ENCODE data around the gene FBXO21. TPM values are rescaled to one million over a fixed set of nuclear protein-coding genes. Genes with fewer than 3 reads are reported as not detected.
"Not testable (repeated sequence)": the region's sequence is repeated elsewhere in the genome, so short reads cannot be mapped to it uniquely, and the experiment has no call there.

Gene FBXO21
- total RNA-seq, 1 donor from 2014 or later: 69.3 TPM

GRCh38 chr12:117182866-117183265, 7.4 kb downstream of the FBXO21 start:
- no peaks in the 10 kb centered on the region for H3K27me3 Mint-ChIP-seq (ENCODE audit: insufficient read depth, low read depth)
- Histone ChIP-seq H3K9ac (no peak overlapping the region), H3K27ac (no peak overlapping the region), H3K4me3 (no peak overlapping the region), H3K79me2 (ENCODE audit: low read depth) (peaks cover 43% of the 10 kb centered on the region), H4K20me1 (ENCODE audit: low read depth) (peaks cover 12% of the 10 kb centered on the region), H3K4me1 (no peaks in the 10 kb centered on the region), H3K36me3 (peaks cover 16% of the 10 kb centered on the region), H3K9me3 (ENCODE audit: low read depth) (no peaks in the 10 kb centered on the region), H3K27me3 (no peaks in the 10 kb centered on the region), H3K4me2 (no peak overlapping the region), H2AFZ (replicated peaks) (no peak overlapping the region), H3F3A (ENCODE audit: low read depth) (peaks cover 3% of the 10 kb centered on the region)
- TF ChIP-seq EZH2 (IDR thresholded peaks at IDR 0.05): no peak
- no peak for TF ChIP-seq EZH2phosphoT487 (IDR thresholded peaks at IDR 0.05)
- TF ChIP-seq CTCF (IDR thresholded peaks at IDR 0.05): no peak
- H3K4me1 Mint-ChIP-seq: peaks cover 3% of the 10 kb centered on the region
- H3K9me3 Mint-ChIP-seq: peaks cover 9% of the 10 kb centered on the region
- H3K36me3 Mint-ChIP-seq: peaks cover 72% of the 10 kb centered on the region
- H3K27ac Mint-ChIP-seq: no peak overlapping the region
- H3K4me3 Mint-ChIP-seq: no peak overlapping the region
- no peak for DNase-seq (ENCODE audit: low spot score)

DNA sequence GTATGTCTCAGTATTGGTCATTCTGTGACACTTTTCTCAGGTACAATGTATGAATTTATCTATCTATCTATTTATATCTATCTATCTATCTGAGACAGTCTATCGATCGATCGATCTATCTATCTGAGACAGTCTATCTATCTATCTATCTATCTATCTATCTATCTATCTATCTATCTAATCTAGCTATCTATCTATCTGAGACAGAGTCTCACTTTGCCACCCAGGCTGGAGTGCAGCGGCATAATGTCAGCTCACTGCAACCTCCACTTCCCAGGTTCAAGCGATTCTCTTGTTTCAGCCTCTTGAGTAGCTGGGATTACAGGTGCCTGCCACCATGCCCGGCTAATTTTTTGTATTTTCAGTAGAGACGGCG, 8.8 kb downstream of the FBXO21 start:
- not testable (repeated sequence) for H3K27ac ChIP-seq, H3K27me3 ChIP-seq

DNA sequence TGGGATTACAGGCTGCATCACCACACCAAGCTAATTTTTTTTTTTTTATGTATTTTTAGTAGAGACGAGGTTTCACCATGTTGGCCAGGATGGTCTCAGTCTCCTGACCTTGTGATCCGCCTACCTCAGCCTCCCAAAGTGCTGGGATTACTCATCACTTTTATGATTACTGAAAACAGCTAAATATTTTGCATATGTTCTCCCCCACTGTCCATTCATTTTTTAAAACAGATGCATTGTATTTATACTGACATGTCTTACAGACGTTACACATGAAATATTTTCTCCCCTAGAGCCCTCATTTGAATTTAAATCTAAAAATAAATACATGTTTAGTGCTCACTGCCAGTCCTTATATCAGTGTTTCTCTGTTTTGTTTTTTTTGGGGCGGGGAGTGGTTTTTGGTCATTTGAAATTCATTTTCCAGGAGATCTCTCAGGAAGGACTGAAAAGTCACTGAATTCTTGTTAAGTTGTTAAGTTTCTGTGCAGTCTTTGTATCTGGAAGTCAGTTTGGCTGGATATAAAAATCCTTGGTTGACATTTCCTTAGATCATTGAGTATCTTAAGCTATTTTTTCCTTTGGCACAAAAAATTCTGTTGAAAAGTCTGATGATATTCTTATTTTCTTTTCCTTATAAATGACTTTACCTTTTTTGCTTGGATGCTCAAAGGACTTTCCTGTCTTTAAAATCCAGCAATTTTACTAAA, 9.4 kb downstream of the FBXO21 start:
- TF ChIP-seq EZH2 (IDR thresholded peaks at IDR 0.05): no peak
- no peak for TF ChIP-seq EZH2phosphoT487 (IDR thresholded peaks at IDR 0.05)
- no peak for TF ChIP-seq CTCF (IDR thresholded peaks at IDR 0.05)
- no peak for DNase-seq (ENCODE audit: low spot score)
- Histone ChIP-seq H3F3A (ENCODE audit: low read depth) (peaks cover 3% of the 10 kb centered on the region), H3K27me3 (no peaks in the 10 kb centered on the region), H3K79me2 (ENCODE audit: low read depth) (peaks cover 24% of the 10 kb centered on the region), H2AFZ (replicated peaks) (no peak overlapping the region), H4K20me1 (ENCODE audit: low read depth) (peaks cover 6% of the 10 kb centered on the region), H3K27ac (no peak overlapping the region), H3K9me3 (ENCODE audit: low read depth) (no peaks in the 10 kb centered on the region), H3K4me1 (no peaks in the 10 kb centered on the region), H3K4me2 (no peak overlapping the region), H3K9ac (no peak overlapping the region), H3K4me3 (no peak overlapping the region), H3K36me3 (peaks cover 32% of the 10 kb centered on the region)
- Mint-ChIP-seq H3K27me3 (ENCODE audit: insufficient read depth, low read depth) (no peaks in the 10 kb centered on the region), H3K9me3 (peaks cover 9% of the 10 kb centered on the region), H3K36me3 (peaks cover 68% of the 10 kb centered on the region), H3K4me3 (no peak overlapping the region), H3K4me1 (no peaks in the 10 kb centered on the region), H3K27ac (no peak overlapping the region)

More for the DNA sequence above, 8.8 kb downstream of the FBXO21 start:
- H3K4me1 Mint-ChIP-seq; H3F3A ChIP-seq (ENCODE audit: low read depth); H3K27me3 Mint-ChIP-seq (ENCODE audit: insufficient read depth, low read depth); DNase-seq (ENCODE audit: low spot score); H3K4me3 ChIP-seq; H3K9me3 ChIP-seq (ENCODE audit: low read depth); H3K9me3 Mint-ChIP-seq; H3K27ac Mint-ChIP-seq; H2AFZ ChIP-seq (replicated peaks); H3K9ac ChIP-seq; H3K4me1 ChIP-seq; H3K4me2 ChIP-seq; H3K4me3 Mint-ChIP-seq: not testable (repeated sequence)
- H3K36me3 ChIP-seq: peaks cover 28% of the 10 kb centered on the region
- H4K20me1 ChIP-seq (ENCODE audit: low read depth): peaks cover 11% of the 10 kb centered on the region
- H3K79me2 ChIP-seq (ENCODE audit: low read depth): peaks cover 30% of the 10 kb centered on the region
- H3K36me3 Mint-ChIP-seq: peaks cover 68% of the 10 kb centered on the region

DNA sequence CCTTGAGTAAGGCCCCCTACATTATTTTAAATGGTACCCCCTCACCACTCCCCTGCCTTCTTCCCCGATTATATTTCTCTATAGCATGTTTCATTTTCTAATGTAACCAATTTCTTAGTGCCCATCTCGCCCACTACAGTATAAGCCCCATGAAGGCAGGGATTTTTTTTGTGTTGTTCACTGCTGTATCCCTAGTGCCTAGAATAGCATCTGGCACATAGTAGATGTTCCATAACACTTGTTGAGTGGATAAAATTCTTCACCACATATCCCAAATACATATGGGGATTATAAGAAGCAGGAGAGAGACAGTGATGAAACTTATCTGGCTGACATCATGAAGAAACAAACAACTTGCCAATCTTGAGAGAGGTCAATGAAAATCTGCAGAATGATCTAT, 11.5 kb downstream of the FBXO21 start:
- Histone ChIP-seq H3K4me3 (no peak overlapping the region), H3K27me3 (no peaks in the 10 kb centered on the region), H3K9ac (no peak overlapping the region), H3K27ac (no peak overlapping the region), H3K4me2 (no peak overlapping the region), H3K9me3 (ENCODE audit: low read depth) (no peaks in the 10 kb centered on the region), H3F3A (ENCODE audit: low read depth) (peaks cover 3% of the 10 kb centered on the region), H3K79me2 (ENCODE audit: low read depth) (peaks cover 9% of the 10 kb centered on the region), H2AFZ (replicated peaks) (no peak overlapping the region), H3K36me3 (peaks cover 38% of the 10 kb centered on the region), H3K4me1 (no peaks in the 10 kb centered on the region), H4K20me1 (ENCODE audit: low read depth) (peaks cover 13% of the 10 kb centered on the region)
- no peaks in the 10 kb centered on the region for H3K4me1 Mint-ChIP-seq
- no peak for TF ChIP-seq EZH2 (IDR thresholded peaks at IDR 0.05)
- peaks cover 63% of the 10 kb centered on the region for H3K36me3 Mint-ChIP-seq
- no peak overlapping the region for H3K27ac Mint-ChIP-seq
- peaks cover 9% of the 10 kb centered on the region for H3K9me3 Mint-ChIP-seq
- H3K4me3 Mint-ChIP-seq: no peak overlapping the region
- no peak for DNase-seq (ENCODE audit: low spot score)
- no peaks in the 10 kb centered on the region for H3K27me3 Mint-ChIP-seq (ENCODE audit: insufficient read depth, low read depth)

Measured in neural progenitor cell (in vitro differentiated cells).